ENCODE data around the gene CHRM2. TPM values are rescaled to one million over a fixed set of nuclear protein-coding genes. Genes with fewer than 3 reads are reported as not detected.

Gene CHRM2
- total and polyA plus RNA-seq, 2 of the 8 experiments (the other 6 are each of a cell fraction or from before 2014, with no cell fraction given), result 0.17 to 0.32 TPM

DNA sequence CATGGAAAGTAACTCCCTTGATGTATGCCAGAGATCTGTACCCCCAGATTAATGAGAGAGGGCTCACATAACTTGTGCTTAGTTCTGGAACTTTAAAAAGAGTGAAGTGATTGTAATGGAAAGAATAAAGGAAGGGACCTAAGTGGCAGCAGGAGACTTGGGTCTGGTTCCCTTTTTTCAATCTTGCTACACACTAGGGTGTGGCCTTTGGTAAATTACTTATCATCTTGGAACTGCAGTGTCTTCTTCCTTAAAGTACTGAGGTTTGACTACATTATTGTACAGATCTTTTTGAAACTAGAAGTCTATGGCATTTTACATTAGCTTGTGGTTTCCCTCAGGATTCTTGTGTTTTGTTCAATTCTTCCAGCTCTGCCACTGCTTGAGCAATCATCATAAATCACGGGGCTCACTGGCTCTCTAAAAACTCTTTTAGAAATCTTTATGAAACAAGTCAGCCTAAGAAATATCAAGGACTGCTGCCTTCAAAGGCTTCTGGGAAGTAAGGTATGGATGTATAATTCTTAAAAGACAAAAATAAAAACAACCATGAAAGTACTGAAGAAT, 22.5 kb upstream of the CHRM2 start (continued):
- no peak for TF ChIP-seq CBX5 (IDR thresholded peaks at IDR 0.05; ENCODE audit: low read depth, low read length)
- no peak for TF ChIP-seq CTBP2 (IDR thresholded peaks at IDR 0.05; ENCODE audit: borderline replicate concordance, insufficient read depth, insufficient read length, low read length)
- no peak for TF ChIP-seq TEAD4 (IDR thresholded peaks at IDR 0.05; ENCODE audit: low read depth, low read length)
- TF ChIP-seq, protein P1, sequence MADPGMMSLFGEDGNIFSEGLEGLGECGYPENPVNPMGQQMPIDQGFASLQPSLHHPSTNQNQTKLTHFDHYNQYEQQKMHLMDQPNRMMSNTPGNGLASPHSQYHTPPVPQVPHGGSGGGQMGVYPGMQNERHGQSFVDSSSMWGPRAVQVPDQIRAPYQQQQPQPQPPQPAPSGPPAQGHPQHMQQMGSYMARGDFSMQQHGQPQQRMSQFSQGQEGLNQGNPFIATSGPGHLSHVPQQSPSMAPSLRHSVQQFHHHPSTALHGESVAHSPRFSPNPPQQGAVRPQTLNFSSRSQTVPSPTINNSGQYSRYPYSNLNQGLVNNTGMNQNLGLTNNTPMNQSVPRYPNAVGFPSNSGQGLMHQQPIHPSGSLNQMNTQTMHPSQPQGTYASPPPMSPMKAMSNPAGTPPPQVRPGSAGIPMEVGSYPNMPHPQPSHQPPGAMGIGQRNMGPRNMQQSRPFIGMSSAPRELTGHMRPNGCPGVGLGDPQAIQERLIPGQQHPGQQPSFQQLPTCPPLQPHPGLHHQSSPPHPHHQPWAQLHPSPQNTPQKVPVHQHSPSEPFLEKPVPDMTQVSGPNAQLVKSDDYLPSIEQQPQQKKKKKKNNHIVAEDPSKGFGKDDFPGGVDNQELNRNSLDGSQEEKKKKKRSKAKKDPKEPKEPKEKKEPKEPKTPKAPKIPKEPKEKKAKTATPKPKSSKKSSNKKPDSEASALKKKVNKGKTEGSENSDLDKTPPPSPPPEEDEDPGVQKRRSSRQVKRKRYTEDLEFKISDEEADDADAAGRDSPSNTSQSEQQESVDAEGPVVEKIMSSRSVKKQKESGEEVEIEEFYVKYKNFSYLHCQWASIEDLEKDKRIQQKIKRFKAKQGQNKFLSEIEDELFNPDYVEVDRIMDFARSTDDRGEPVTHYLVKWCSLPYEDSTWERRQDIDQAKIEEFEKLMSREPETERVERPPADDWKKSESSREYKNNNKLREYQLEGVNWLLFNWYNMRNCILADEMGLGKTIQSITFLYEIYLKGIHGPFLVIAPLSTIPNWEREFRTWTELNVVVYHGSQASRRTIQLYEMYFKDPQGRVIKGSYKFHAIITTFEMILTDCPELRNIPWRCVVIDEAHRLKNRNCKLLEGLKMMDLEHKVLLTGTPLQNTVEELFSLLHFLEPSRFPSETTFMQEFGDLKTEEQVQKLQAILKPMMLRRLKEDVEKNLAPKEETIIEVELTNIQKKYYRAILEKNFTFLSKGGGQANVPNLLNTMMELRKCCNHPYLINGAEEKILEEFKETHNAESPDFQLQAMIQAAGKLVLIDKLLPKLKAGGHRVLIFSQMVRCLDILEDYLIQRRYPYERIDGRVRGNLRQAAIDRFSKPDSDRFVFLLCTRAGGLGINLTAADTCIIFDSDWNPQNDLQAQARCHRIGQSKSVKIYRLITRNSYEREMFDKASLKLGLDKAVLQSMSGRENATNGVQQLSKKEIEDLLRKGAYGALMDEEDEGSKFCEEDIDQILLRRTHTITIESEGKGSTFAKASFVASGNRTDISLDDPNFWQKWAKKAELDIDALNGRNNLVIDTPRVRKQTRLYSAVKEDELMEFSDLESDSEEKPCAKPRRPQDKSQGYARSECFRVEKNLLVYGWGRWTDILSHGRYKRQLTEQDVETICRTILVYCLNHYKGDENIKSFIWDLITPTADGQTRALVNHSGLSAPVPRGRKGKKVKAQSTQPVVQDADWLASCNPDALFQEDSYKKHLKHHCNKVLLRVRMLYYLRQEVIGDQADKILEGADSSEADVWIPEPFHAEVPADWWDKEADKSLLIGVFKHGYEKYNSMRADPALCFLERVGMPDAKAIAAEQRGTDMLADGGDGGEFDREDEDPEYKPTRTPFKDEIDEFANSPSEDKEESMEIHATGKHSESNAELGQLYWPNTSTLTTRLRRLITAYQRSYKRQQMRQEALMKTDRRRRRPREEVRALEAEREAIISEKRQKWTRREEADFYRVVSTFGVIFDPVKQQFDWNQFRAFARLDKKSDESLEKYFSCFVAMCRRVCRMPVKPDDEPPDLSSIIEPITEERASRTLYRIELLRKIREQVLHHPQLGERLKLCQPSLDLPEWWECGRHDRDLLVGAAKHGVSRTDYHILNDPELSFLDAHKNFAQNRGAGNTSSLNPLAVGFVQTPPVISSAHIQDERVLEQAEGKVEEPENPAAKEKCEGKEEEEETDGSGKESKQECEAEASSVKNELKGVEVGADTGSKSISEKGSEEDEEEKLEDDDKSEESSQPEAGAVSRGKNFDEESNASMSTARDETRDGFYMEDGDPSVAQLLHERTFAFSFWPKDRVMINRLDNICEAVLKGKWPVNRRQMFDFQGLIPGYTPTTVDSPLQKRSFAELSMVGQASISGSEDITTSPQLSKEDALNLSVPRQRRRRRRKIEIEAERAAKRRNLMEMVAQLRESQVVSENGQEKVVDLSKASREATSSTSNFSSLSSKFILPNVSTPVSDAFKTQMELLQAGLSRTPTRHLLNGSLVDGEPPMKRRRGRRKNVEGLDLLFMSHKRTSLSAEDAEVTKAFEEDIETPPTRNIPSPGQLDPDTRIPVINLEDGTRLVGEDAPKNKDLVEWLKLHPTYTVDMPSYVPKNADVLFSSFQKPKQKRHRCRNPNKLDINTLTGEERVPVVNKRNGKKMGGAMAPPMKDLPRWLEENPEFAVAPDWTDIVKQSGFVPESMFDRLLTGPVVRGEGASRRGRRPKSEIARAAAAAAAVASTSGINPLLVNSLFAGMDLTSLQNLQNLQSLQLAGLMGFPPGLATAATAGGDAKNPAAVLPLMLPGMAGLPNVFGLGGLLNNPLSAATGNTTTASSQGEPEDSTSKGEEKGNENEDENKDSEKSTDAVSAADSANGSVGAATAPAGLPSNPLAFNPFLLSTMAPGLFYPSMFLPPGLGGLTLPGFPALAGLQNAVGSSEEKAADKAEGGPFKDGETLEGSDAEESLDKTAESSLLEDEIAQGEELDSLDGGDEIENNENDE (IDR thresholded peaks at IDR 0.05; ENCODE audit: insufficient replicate concordance, low read length), result no peak
- no peak for TF ChIP-seq SIRT6 (IDR thresholded peaks at IDR 0.05; ENCODE audit: low read length)
- no peak for TF ChIP-seq KDM4A (IDR thresholded peaks at IDR 0.05; ENCODE audit: low read depth, low read length, severe bottlenecking)
- no peak for TF ChIP-seq CREB1 (IDR thresholded peaks at IDR 0.05)

Data from H1 (cell line).